Measurements from ENCODE around the gene SKI. TPM values are rescaled to one million over a fixed set of nuclear protein-coding genes. Genes with fewer than 3 reads are reported as not detected.

The SKI gene
- total RNA-seq, 2 donors from 2014 or later, result 31.0 to 36.1 TPM

DNA sequence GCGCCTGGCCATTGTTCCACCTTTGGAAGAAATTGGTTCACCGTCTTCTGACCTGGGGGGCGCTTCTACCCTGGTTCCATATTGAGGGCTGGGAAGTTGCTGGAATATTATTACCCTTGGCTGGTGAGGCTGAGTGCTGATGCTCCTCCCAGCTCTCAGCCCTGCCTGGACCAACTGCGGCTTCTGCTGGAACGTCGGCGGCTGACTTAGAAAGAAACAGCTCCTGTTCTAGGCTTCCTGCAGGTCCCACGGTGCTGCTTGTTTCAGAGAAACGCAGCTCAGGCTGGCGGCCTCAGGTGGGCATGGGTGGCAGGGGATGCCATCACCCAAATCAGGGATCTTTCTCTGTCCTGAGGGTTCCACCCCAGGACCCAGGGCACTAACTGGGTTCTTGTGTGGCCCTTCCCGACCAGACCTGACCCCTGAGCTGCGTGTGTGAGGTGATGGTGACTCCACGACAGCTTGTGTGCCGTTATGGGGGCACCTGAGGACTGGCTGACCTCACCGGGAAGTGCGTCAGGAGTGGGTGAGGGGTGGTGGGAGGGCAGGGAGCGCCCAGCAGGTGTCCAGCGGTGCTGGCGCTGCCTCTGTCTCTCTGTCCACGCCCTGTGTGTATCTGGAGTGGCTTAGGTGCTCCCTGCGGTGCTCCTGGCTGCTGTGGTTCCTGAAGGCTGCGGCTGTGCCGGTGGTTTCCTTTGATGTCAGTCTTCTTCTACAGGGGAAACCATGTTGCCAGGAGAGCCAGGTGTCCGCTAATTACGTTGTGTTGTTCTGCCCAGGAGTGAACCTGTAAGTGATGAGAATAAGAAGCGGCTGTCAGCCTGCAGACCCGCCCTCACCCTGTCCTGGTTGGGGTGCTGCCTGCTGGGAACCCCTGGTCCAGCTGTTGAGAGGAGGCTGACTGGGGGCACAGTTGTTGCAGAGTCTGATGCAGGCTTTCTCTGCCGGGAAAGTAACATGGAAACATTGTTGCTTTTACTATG is 8.9 kb downstream of the SKI start:
- DNase-seq, result no peak
- intact Hi-C loops (cut with DNase I), result no loop called here
- no peak overlapping the region for H3K4me3 ChIP-seq
- no peak overlapping the region for H3K27ac ChIP-seq
- H3K9me3 ChIP-seq, result no peaks in the 10 kb centered on the region
- H3K4me1 ChIP-seq, result peaks cover 36% of the 10 kb centered on the region
- H3K27me3 ChIP-seq, result no peaks in the 10 kb centered on the region
- peak overlapping the region; percentile 43 to 51 for H3K9ac ChIP-seq (ENCODE audit: low read depth in 2 of 2, low read length in 2 of 2)
- TF ChIP-seq, protein P1, sequence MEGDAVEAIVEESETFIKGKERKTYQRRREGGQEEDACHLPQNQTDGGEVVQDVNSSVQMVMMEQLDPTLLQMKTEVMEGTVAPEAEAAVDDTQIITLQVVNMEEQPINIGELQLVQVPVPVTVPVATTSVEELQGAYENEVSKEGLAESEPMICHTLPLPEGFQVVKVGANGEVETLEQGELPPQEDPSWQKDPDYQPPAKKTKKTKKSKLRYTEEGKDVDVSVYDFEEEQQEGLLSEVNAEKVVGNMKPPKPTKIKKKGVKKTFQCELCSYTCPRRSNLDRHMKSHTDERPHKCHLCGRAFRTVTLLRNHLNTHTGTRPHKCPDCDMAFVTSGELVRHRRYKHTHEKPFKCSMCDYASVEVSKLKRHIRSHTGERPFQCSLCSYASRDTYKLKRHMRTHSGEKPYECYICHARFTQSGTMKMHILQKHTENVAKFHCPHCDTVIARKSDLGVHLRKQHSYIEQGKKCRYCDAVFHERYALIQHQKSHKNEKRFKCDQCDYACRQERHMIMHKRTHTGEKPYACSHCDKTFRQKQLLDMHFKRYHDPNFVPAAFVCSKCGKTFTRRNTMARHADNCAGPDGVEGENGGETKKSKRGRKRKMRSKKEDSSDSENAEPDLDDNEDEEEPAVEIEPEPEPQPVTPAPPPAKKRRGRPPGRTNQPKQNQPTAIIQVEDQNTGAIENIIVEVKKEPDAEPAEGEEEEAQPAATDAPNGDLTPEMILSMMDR (IDR thresholded peaks at IDR 0.05), result no peak
- H3K36me3 ChIP-seq, result no peaks in the 10 kb centered on the region

DNA sequence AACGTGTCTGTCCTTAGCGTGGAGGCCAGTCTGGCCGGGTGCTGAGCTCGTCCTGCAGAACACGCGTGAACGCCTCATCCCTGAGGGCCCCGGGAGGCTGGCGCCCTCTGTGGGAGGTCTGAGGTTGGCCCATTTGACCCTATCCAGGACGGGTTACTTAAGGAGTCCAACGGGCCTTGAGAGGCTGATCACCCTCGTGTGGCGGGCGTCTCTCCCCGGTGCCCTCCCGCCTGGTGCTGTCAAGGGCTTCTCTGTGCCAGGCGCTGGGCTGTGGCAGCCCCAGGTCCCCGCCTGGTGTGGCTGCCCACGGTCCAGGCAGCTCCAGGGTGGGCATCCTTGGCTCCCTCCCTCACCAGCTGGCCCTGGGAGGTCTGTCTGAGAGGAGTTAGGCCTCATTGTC is 9.7 kb downstream of the SKI start:
- no peak for DNase-seq
- Histone ChIP-seq H3K36me3 (no peaks in the 10 kb centered on the region), H3K9me3 (no peaks in the 10 kb centered on the region), H3K9ac (ENCODE audit: low read depth in 2 of 2, low read length in 2 of 2) (peak overlapping the region in 1 of 2 donors; percentile 43), H3K27ac (no peak overlapping the region), H3K4me3 (no peak overlapping the region), H3K27me3 (no peaks in the 10 kb centered on the region), H3K4me1 (peaks cover 28% of the 10 kb centered on the region)
- intact Hi-C loops (cut with DNase I), result no loop called here
- TF ChIP-seq, protein P1 (IDR thresholded peaks at IDR 0.05), result no peak

DNA sequence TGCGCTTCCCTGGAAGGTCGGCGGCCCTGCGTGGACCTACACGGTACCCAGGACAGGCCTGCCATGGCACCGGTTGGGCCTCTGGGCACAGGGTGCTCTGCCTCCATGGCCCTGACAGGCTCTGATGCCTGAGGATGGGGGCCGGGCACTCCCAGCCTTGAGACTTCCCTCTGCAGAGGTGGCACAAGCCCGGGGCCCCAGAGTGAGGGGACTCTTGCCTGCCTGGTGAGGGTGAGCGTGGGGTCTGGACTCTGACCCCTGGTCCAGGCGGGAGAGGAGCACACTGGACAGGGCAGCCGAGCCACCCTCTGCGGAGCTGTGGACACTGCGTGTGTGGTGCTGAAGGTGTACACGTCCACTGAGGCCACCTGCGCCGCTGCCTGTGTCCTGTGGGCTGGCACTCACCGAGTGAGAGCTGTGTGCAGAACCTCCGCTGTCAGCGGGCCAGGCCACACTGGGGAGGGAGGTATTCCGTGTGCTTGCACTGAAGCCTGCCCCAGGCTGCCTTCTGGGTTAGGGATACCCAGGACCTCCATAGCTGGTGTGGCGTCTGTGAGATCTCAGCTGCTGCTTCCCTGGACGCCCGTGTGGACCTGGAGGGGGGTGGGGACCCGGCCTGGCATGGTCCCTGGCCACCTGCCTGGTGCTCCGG is 10.4 kb downstream of the SKI start:
- Histone ChIP-seq H3K27me3 (no peaks in the 10 kb centered on the region), H3K4me3 (no peak overlapping the region), H3K27ac (no peak overlapping the region), H3K36me3 (no peaks in the 10 kb centered on the region), H3K4me1 (peaks cover 27% of the 10 kb centered on the region), H3K9ac (ENCODE audit: low read depth in 2 of 2, low read length in 2 of 2) (peak overlapping the region in 1 of 2 donors; percentile 8), H3K9me3 (no peaks in the 10 kb centered on the region)
- DNase-seq, result no peak
- TF ChIP-seq, protein P1 (IDR thresholded peaks at IDR 0.05), result no peak
- intact Hi-C loops (cut with DNase I), result no loop called here

DNA sequence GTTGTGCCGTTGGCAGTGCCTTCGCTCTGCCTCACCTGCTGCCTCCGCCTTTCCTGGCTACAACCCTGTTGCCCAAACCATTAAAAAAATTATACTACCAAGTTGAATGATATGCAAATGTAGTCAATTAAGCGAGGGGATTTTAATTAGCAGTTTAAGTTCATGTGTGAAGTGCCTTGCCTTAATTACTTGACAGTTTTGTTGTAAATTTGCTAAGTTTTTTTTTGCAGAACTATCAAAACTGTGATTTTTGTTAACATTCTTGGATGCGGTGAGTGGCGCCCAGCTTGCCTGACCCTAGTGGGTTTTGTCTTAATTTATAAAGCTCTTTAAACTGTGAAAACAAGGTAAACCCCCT is 10.9 kb downstream of the SKI start:
- intact Hi-C loops (cut with DNase I), result no loop called here
- H3K36me3 ChIP-seq, result no peaks in the 10 kb centered on the region

DNA sequence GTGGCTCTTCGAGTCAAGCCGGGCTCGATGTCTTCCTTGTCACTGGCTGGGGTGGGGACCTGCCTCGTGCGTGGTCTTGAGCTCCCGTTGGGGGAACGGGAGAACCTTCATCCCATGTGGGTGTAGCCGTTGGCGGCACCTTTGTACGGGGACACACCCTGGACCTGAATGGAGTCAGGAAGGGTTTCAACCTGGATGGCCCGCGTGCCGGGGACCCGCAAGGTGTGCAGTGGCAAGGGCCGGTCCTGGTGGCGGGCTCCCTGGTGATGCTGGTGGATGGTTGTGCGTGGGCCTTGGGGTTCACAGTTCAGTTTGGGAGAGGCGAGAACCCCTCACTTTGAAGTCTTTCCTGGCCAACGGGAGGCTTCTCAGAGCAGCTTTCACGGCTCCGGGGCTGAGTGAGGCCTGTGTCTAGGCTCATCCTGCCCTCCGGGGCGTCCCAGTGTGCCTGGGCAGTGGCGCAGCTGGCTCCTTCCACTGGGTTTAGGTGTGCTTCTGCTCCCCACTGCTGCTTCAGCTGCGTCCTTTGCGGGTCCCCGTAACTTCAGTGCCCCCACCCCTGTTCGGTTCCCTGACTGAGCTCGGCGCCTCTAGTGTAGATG is 11.4 kb downstream of the SKI start:
- DNase-seq, result no peak

More for the DNA sequence above, 10.9 kb downstream of the SKI start:
- H3K27ac ChIP-seq, result no peak overlapping the region
- no peak for DNase-seq
- H3K27me3 ChIP-seq, result no peaks in the 10 kb centered on the region
- H3K4me3 ChIP-seq, result no peak overlapping the region
- H3K4me1 ChIP-seq, result peaks cover 27% of the 10 kb centered on the region
- no peak overlapping the region for H3K9ac ChIP-seq (ENCODE audit: low read depth in 2 of 2, low read length in 2 of 2)
- H3K9me3 ChIP-seq, result no peaks in the 10 kb centered on the region
- TF ChIP-seq, protein P1 (IDR thresholded peaks at IDR 0.05), result no peak

More for the DNA sequence above, 11.4 kb downstream of the SKI start:
- intact Hi-C loops (cut with DNase I), result no loop called here
- Histone ChIP-seq H3K9ac (ENCODE audit: low read depth in 2 of 2, low read length in 2 of 2) (no peak overlapping the region), H3K4me3 (no peak overlapping the region), H3K27ac (no peak overlapping the region), H3K27me3 (no peaks in the 10 kb centered on the region), H3K4me1 (peaks cover 27% of the 10 kb centered on the region), H3K36me3 (no peaks in the 10 kb centered on the region), H3K9me3 (no peaks in the 10 kb centered on the region)
- TF ChIP-seq, protein P1 (IDR thresholded peaks at IDR 0.05), result no peak
